ENCODE measurements around the gene FOXI3. TPM values are rescaled to one million over a fixed set of nuclear protein-coding genes. Genes with fewer than 3 reads are reported as not detected.
"Not testable (repeated sequence)": the region's sequence is repeated elsewhere in the genome, so short reads cannot be mapped to it uniquely, and the experiment has no call there.

Gene FOXI3
- total RNA-seq, 3 donors from 2014 or later (not counting 1 experiment from before 2014, with no cell fraction given) = not detected

- H3K4me1 Mint-ChIP-seq = no peaks in the 10 kb centered on the region
- 72% methylated on average over 6 of the region's 6 CpGs for WGBS (ENCODE audit: insufficient coverage)
These were observed 36.4 kb downstream of the FOXI3 start for GRCh38 chr2:88416016-88416663.

GRCh38 chr2:88408870-88409269 lies 43.6 kb downstream of the FOXI3 start:
- DNase-seq; H3K27me3 ChIP-seq (ENCODE audit: control insufficient read depth, insufficient read depth, low read length); H3K4me3 ChIP-seq (ENCODE audit: low read length); H3K36me3 Mint-ChIP-seq; ATAC-seq; H3K27ac Mint-ChIP-seq; H3K36me3 ChIP-seq (ENCODE audit: control insufficient read depth, insufficient read depth, low read length); H3K4me1 ChIP-seq (ENCODE audit: control insufficient read depth, insufficient read depth, low read length); H3K9me3 Mint-ChIP-seq; H3K9me3 ChIP-seq (ENCODE audit: control insufficient read depth, insufficient read depth, low read length); H3K27ac ChIP-seq (ENCODE audit: low read length); H3K4me1 Mint-ChIP-seq; H3K4me3 Mint-ChIP-seq; intact Hi-C loops (cut with micrococcal nuclease): not testable (repeated sequence)
- 77% methylated on average over 4 of the region's 5 CpGs for WGBS (ENCODE audit: insufficient coverage)
- H3K27me3 Mint-ChIP-seq (ENCODE audit: low read depth in 2 of 2) = peaks cover 4 to 13% of the 10 kb centered on the region in 2 donors

More at GRCh38 chr2:88416016-88416663, 36.4 kb downstream of the FOXI3 start:
- DNase-seq = no peak
- H3K27me3 Mint-ChIP-seq (ENCODE audit: low read depth in 2 of 2) = peaks cover 0 to 6% of the 10 kb centered on the region in 2 donors
- Histone ChIP-seq H3K27me3 (ENCODE audit: control insufficient read depth, insufficient read depth, low read length) (no peaks in the 10 kb centered on the region), H3K4me3 (ENCODE audit: low read length) (no peak overlapping the region), H3K9me3 (ENCODE audit: control insufficient read depth, insufficient read depth, low read length) (no peaks in the 10 kb centered on the region), H3K36me3 (ENCODE audit: control insufficient read depth, insufficient read depth, low read length) (no peaks in the 10 kb centered on the region), H3K27ac (ENCODE audit: low read length) (no peak overlapping the region), H3K4me1 (ENCODE audit: control insufficient read depth, insufficient read depth, low read length) (no peaks in the 10 kb centered on the region)
- H3K4me3 Mint-ChIP-seq = no peak overlapping the region
- intact Hi-C loops (cut with micrococcal nuclease) = no loop called here
- TF ChIP-seq CTCF (IDR thresholded peaks at IDR 0.05) = no peak
- ATAC-seq = no peak
- H3K9me3 Mint-ChIP-seq = no peaks in the 10 kb centered on the region
- no peak overlapping the region for H3K27ac Mint-ChIP-seq
- no peaks in the 10 kb centered on the region for H3K36me3 Mint-ChIP-seq

GRCh38 chr2:88400037-88400767 lies 52.3 kb downstream of the FOXI3 start:
- peaks cover 11 to 24% of the 10 kb centered on the region in 2 donors for H3K27me3 Mint-ChIP-seq (ENCODE audit: low read depth in 2 of 2)
- ATAC-seq = no peak
- no peak for TF ChIP-seq CTCF (IDR thresholded peaks at IDR 0.05)
- H3K4me3 Mint-ChIP-seq = no peak overlapping the region
- H3K9me3 ChIP-seq (ENCODE audit: control insufficient read depth, insufficient read depth, low read length) = no peaks in the 10 kb centered on the region
- no peaks in the 10 kb centered on the region for H3K36me3 Mint-ChIP-seq
- no peak overlapping the region for H3K27ac ChIP-seq (ENCODE audit: low read length)
- no peak overlapping the region for H3K27ac Mint-ChIP-seq
- intact Hi-C loops (cut with micrococcal nuclease) = no loop called here
- no peaks in the 10 kb centered on the region for H3K9me3 Mint-ChIP-seq
- no peaks in the 10 kb centered on the region for H3K4me1 Mint-ChIP-seq
- H3K27me3 ChIP-seq (ENCODE audit: control insufficient read depth, insufficient read depth, low read length) = peaks cover 4% of the 10 kb centered on the region
- H3K36me3 ChIP-seq (ENCODE audit: control insufficient read depth, insufficient read depth, low read length) = no peaks in the 10 kb centered on the region
- no peak for DNase-seq
- no peak overlapping the region for H3K4me3 ChIP-seq (ENCODE audit: low read length)
- H3K4me1 ChIP-seq (ENCODE audit: control insufficient read depth, insufficient read depth, low read length) = no peaks in the 10 kb centered on the region
- 54% methylated on average over 2 of the region's 4 CpGs for WGBS (ENCODE audit: insufficient coverage)

GRCh38 chr2:88398180-88398579 lies 54.3 kb downstream of the FOXI3 start:
- intact Hi-C loops (cut with micrococcal nuclease) = no loop called here
- Histone ChIP-seq H3K27me3 (ENCODE audit: control insufficient read depth, insufficient read depth, low read length) (peaks cover 4% of the 10 kb centered on the region), H3K9me3 (ENCODE audit: control insufficient read depth, insufficient read depth, low read length) (no peaks in the 10 kb centered on the region), H3K36me3 (ENCODE audit: control insufficient read depth, insufficient read depth, low read length) (no peaks in the 10 kb centered on the region), H3K4me1 (ENCODE audit: control insufficient read depth, insufficient read depth, low read length) (no peaks in the 10 kb centered on the region), H3K4me3 (ENCODE audit: low read length) (no peak overlapping the region), H3K27ac (ENCODE audit: low read length) (no peak overlapping the region)
- H3K27me3 Mint-ChIP-seq (ENCODE audit: low read depth in 2 of 2) = peaks cover 6 to 15% of the 10 kb centered on the region in 2 donors
- DNase-seq (no peak), ATAC-seq (no peak)
- no peaks in the 10 kb centered on the region for H3K4me1 Mint-ChIP-seq
- WGBS (ENCODE audit: insufficient coverage) = 80% methylated on average over 5 of the region's 5 CpGs
- H3K27ac Mint-ChIP-seq = no peak overlapping the region
- H3K36me3 Mint-ChIP-seq = no peaks in the 10 kb centered on the region
- H3K9me3 Mint-ChIP-seq = no peaks in the 10 kb centered on the region
- H3K4me3 Mint-ChIP-seq = no peak overlapping the region
- TF ChIP-seq CTCF (IDR thresholded peaks at IDR 0.05) = no peak

Other genes starting within 250 kb of the FOXI3 start
- 10 to 100 TPM; 29.9 to 43.7 (median 33.4) TPM for gene EIF2AK3, start 174.8 kb upstream of the FOXI3 start, total RNA-seq
- 10 to 100 TPM; 21.4 to 24.1 (median 22.4) TPM for gene RPIA, start 239.0 kb upstream of the FOXI3 start, total RNA-seq